HG03457 (cell line): ENCODE measurements around the gene EVI2B.
"Not testable (repeated sequence)": the region's sequence is repeated elsewhere in the genome, so short reads cannot be mapped to it uniquely, and the experiment has no call there.

Experiments used
- ATAC-seq: cut with Tn5 transposase; IDR thresholded peaks from one replicate; pipeline ENCODE4 v1.9.1; 2021; ENCODE audit warnings: moderate number of reproducible peaks; ENCODE audit not compliant: unreplicated experiment

The EVI2B gene

GRCh38 chr17:31311526-31311925, 2.3 kb downstream of the EVI2B start:
- ATAC-seq: no peak

- no peak for ATAC-seq
Measured at GRCh38 chr17:31310886-31311285, 3.0 kb downstream of the EVI2B start.

- ATAC-seq: no peak
Measured at GRCh38 chr17:31310260-31310659, 3.6 kb downstream of the EVI2B start.

GRCh38 chr17:31309556-31309955, 4.3 kb downstream of the EVI2B start:
- ATAC-seq: no peak

- no peak for ATAC-seq
Measured at GRCh38 chr17:31308372-31309334, 5.2 kb downstream of the EVI2B start.

GRCh38 chr17:31307640-31308039, 6.2 kb downstream of the EVI2B start:
- no peak for ATAC-seq

- ATAC-seq: no peak
Measured at GRCh38 chr17:31299624-31300023, 14.2 kb downstream of the EVI2B start.

GRCh38 chr17:31297090-31297489, 16.8 kb downstream of the EVI2B start, which contains the start of gene OMG:
Gene OMG (minus strand): TSS chr17:31297239. CDS start chr17:31296331, 908 bp downstream.
- ATAC-seq: no peak

- no peak for ATAC-seq
Measured at GRCh38 chr17:31296142-31296541, 17.7 kb downstream of the EVI2B start.

GRCh38 chr17:31295489-31295871, 18.4 kb downstream of the EVI2B start:
- no peak for ATAC-seq

- ATAC-seq: no peak
Measured at GRCh38 chr17:31294820-31295488, 18.9 kb downstream of the EVI2B start.

GRCh38 chr17:31294231-31294630, 19.6 kb downstream of the EVI2B start:
- no peak for ATAC-seq

- no peak for ATAC-seq
Measured at GRCh38 chr17:31293581-31293980, 20.3 kb downstream of the EVI2B start.

- no peak for ATAC-seq
Measured at GRCh38 chr17:31291820-31292219, 22.0 kb downstream of the EVI2B start.

GRCh38 chr17:31289790-31290189, 24.1 kb downstream of the EVI2B start:
- no peak for ATAC-seq

GRCh38 chr17:31287932-31288331, 25.9 kb downstream of the EVI2B start:
- ATAC-seq: not testable (repeated sequence)

GRCh38 chr17:31286587-31286986, 27.3 kb downstream of the EVI2B start:
- no peak for ATAC-seq

- no peak for ATAC-seq
Measured at GRCh38 chr17:31283841-31284240, 30.0 kb downstream of the EVI2B start.

GRCh38 chr17:31281061-31281460, 32.8 kb downstream of the EVI2B start:
- ATAC-seq: no peak

- ATAC-seq: no peak
Measured at GRCh38 chr17:31279401-31279800, 34.5 kb downstream of the EVI2B start.

- no peak for ATAC-seq
Measured at GRCh38 chr17:31275116-31275515, 38.7 kb downstream of the EVI2B start.

- ATAC-seq: no peak
Measured at GRCh38 chr17:31274252-31274651, 39.6 kb downstream of the EVI2B start.
